DOHH2 (cell line): ENCODE measurements around the gene SCAF4.

ENCODE experiments used
- H3F3A ChIP-seq: fragments of 200-600 bp; sonication (generic), shearing (Covaris generic); 2 replicates; pipeline ENCODE4 v1.6.0; 2016; ENCODE audit warnings: antibody characterized with exemption, mild to moderate bottlenecking; ENCODE audit not compliant: control insufficient read depth, insufficient read depth
- H3K27ac ChIP-seq: fragments of 200-600 bp; sonication (generic); 2 replicates; pipeline ENCODE4 v1.5.1; 2014; ENCODE audit warnings: low read depth, mild to moderate bottlenecking, low read length, moderate library complexity
- H3K27me3 ChIP-seq: fragments of 200-600 bp; sonication (generic); 2 replicates; pipeline ENCODE4 v1.6.1; 2014; ENCODE audit warnings: mild to moderate bottlenecking, low read length, mixed read lengths; ENCODE audit not compliant: control insufficient read depth
- H3K36me3 ChIP-seq: fragments of 200-600 bp; sonication (generic); 2 replicates; pipeline ENCODE4 v1.6.1; 2014; ENCODE audit warnings: mild to moderate bottlenecking, low read length, moderate library complexity, mixed read lengths; ENCODE audit not compliant: control insufficient read depth
- H3K4me1 ChIP-seq: fragments of 200-600 bp; sonication (generic); 2 replicates; pipeline ENCODE4 v1.6.1; 2014; ENCODE audit warnings: mild to moderate bottlenecking, low read length, mixed read lengths; ENCODE audit not compliant: control insufficient read depth
- H3K4me2 ChIP-seq: fragments of 200-600 bp; sonication (generic); 2 replicates; pipeline ENCODE4 v1.6.0; 2014; ENCODE audit warnings: mild to moderate bottlenecking, low read length, moderate library complexity
- H3K4me3 ChIP-seq: fragments of 200-600 bp; sonication (generic); 2 replicates; pipeline ENCODE4 v1.5.1; 2014; ENCODE audit warnings: mild to moderate bottlenecking, low read length, mixed read lengths
- H3K79me2 ChIP-seq: fragments of 200-600 bp; sonication (generic); 2 replicates; pipeline ENCODE4 v1.6.1; 2014; ENCODE audit warnings: mild to moderate bottlenecking, low read length, mixed read lengths; ENCODE audit not compliant: control insufficient read depth
- H3K9me2 ChIP-seq: fragments of 200-600 bp; sonication (generic); replicated peaks from 2 replicates; pipeline ENCODE4 v1.6.1; 2014; ENCODE audit warnings: mild to moderate bottlenecking, low read length, mixed read lengths; ENCODE audit not compliant: control insufficient read depth
- H3K9me3 ChIP-seq: fragments of 200-600 bp; sonication (generic); 2 replicates; pipeline ENCODE4 v1.6.1; 2014; ENCODE audit warnings: antibody characterized with exemption, low read length, mixed read lengths; ENCODE audit not compliant: control insufficient read depth, insufficient read depth
- H4K20me1 ChIP-seq: fragments of 200-600 bp; sonication (generic); 2 replicates; pipeline ENCODE4 v1.6.0; 2014; ENCODE audit warnings: low read depth, mild to moderate bottlenecking, antibody characterized with exemption, low read length, moderate library complexity; ENCODE audit not compliant: control insufficient read depth, insufficient read depth
- EZH2phosphoT487 ChIP-seq: fragments of 200-600 bp; sonication (generic); IDR thresholded peaks from 2 replicates; pipeline ENCODE4 v1.6.1; 2017; ENCODE audit warnings: borderline replicate concordance, mild to moderate bottlenecking, antibody characterized with exemption, low read length, moderate library complexity, mixed read lengths
- TF ChIP-seq, protein P1 (sequence below): fragments of 200-600 bp; sonication (generic); IDR thresholded peaks from one replicate; pipeline ENCODE4 v1.5.1; 2014; ENCODE audit warnings: antibody characterized with exemption, mild to moderate bottlenecking, low read depth, low read length; ENCODE audit not compliant: poor library complexity, severe bottlenecking

Gene SCAF4

DNA sequence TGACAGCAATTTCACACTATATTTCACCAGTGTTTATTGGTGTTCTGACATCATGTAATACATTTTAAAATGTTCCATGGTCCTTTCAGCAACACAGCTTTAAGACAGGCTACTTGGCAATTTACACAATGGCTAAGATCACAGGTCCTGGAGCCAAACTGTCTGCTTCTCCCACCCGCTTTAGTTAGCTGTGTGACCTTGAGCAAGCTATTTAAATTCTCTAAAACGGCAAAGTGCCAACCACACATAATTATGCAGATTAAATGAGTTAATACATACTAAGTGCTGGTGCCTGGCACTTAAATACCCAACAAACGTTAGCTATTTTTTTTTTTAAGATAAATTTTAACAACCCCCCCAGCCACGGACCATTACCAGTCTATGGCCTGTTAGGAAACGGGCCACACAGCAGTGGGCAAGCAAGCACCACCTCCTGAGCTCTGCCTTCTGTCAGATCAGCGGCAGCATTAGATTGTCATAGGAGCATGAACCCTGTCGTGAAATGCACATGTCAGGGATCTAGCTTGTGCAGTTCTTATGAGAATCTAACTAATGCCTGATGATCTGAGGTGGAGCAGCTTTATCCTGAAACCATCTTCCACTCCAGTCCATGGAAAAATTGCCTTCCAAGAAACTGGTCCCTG is 45.5 kb downstream of the SCAF4 start:
- Histone ChIP-seq H3K4me2 (no peak overlapping the region), H3K79me2 (peaks cover 45% of the 10 kb centered on the region), H3K9me2 (no peaks in the 10 kb centered on the region), H3K4me1 (no peaks in the 10 kb centered on the region), H3K9me3 (no peaks in the 10 kb centered on the region), H3F3A (peaks cover 10% of the 10 kb centered on the region), H3K4me3 (no peak overlapping the region), H3K36me3 (peaks cover 94% of the 10 kb centered on the region), H4K20me1 (0 out of 2 replicates have a peak, but pooled peaks cover 4% of the 10 kb centered on the region), H3K27me3 (no peaks in the 10 kb centered on the region), H3K27ac (no peak overlapping the region)
- TF ChIP-seq EZH2phosphoT487: no peak
- TF ChIP-seq, protein P1, sequence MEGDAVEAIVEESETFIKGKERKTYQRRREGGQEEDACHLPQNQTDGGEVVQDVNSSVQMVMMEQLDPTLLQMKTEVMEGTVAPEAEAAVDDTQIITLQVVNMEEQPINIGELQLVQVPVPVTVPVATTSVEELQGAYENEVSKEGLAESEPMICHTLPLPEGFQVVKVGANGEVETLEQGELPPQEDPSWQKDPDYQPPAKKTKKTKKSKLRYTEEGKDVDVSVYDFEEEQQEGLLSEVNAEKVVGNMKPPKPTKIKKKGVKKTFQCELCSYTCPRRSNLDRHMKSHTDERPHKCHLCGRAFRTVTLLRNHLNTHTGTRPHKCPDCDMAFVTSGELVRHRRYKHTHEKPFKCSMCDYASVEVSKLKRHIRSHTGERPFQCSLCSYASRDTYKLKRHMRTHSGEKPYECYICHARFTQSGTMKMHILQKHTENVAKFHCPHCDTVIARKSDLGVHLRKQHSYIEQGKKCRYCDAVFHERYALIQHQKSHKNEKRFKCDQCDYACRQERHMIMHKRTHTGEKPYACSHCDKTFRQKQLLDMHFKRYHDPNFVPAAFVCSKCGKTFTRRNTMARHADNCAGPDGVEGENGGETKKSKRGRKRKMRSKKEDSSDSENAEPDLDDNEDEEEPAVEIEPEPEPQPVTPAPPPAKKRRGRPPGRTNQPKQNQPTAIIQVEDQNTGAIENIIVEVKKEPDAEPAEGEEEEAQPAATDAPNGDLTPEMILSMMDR: no peak

DNA sequence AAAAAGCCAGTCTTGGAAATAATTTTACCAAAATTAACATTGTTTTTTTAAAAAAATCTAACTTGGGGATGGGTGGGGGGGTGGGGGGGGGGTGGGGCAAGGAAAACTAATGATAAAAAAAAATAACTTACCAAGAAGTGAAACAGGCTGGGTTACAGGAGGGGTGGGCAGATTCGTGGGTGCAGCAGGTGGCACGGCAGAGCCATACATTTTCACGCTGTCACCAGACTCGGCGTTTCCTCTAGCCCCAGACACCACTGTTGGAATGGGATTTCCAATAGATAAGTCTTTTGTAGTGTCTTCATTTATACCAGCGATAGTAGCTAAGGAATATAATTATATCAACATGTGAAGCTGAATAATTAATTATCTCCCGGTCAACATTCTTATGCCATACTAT is 47.0 kb downstream of the SCAF4 start:
- Histone ChIP-seq H3K27me3 (no peaks in the 10 kb centered on the region), H3K4me3 (no peak overlapping the region), H3K79me2 (peaks cover 38% of the 10 kb centered on the region), H3K4me2 (no peak overlapping the region), H3K27ac (no peak overlapping the region), H4K20me1 (0 out of 2 replicates have a peak, but pooled peaks cover 4% of the 10 kb centered on the region), H3K36me3 (peaks cover 94% of the 10 kb centered on the region), H3K9me2 (no peaks in the 10 kb centered on the region), H3K9me3 (no peaks in the 10 kb centered on the region), H3K4me1 (peaks cover 2% of the 10 kb centered on the region; the same call in 1 of the 2 replicates), H3F3A (peaks cover 13% of the 10 kb centered on the region)
- TF ChIP-seq EZH2phosphoT487: no peak
- TF ChIP-seq, protein P1: no peak

DNA sequence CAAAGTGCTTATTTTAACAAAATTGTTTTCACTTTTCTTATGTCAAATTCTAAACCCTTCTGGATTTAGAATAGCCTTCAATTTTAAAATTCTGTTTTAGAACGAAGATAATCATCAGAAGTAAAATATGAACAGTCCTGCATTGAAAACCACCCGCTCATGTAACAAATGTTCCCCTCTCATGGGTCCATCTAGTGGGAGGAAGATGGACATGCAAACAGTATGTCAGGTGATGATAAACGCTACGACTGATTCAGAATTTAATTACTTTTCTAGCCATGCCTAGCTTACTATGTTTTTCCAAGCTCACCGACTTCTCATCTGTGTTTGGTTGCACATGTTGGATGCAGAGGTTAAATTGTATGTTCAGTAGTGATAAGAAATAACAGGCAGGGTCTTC is 48.9 kb downstream of the SCAF4 start:
- peaks cover 8% of the 10 kb centered on the region for H3F3A ChIP-seq
- no peaks in the 10 kb centered on the region for H3K9me3 ChIP-seq
- no peak for TF ChIP-seq EZH2phosphoT487
- TF ChIP-seq, protein P1: no peak
- H3K27me3 ChIP-seq: no peaks in the 10 kb centered on the region
- no peaks in the 10 kb centered on the region for H3K9me2 ChIP-seq
- H4K20me1 ChIP-seq: no peaks in the 10 kb centered on the region
- H3K79me2 ChIP-seq: peaks cover 38% of the 10 kb centered on the region
- H3K4me1 ChIP-seq: peaks cover 8% of the 10 kb centered on the region; the same call in 1 of the 2 replicates
- H3K4me3 ChIP-seq: no peak overlapping the region
- H3K27ac ChIP-seq: no peak overlapping the region
- peaks cover 95% of the 10 kb centered on the region for H3K36me3 ChIP-seq
- no peak overlapping the region for H3K4me2 ChIP-seq
